GM18508 (cell line): ENCODE results near the gene ARHGAP8.
"Not testable (repeated sequence)": the region's sequence is repeated elsewhere in the genome, so short reads cannot be mapped to it uniquely, and the experiment has no call there.

Experiments
- ATAC-seq: cut with Tn5 transposase; IDR thresholded peaks from one replicate; pipeline ENCODE4 v1.9.1; 2021; ENCODE audit warnings: moderate number of reproducible peaks; ENCODE audit not compliant: insufficient read depth, unreplicated experiment

Gene ARHGAP8

GRCh38 chr22:44895296-44896055 lies 143.1 kb downstream of the ARHGAP8 start:
- ATAC-seq = no peak

- no peak for ATAC-seq
Observed at GRCh38 chr22:44898236-44898635, 145.9 kb downstream of the ARHGAP8 start.

GRCh38 chr22:44901301-44901700 lies 148.9 kb downstream of the ARHGAP8 start:
- ATAC-seq = no peak

GRCh38 chr22:44903164-44903563 lies 150.8 kb downstream of the ARHGAP8 start:
- ATAC-seq = not testable (repeated sequence)

- ATAC-seq = not testable (repeated sequence)
Observed at GRCh38 chr22:44904492-44905152, 152.2 kb downstream of the ARHGAP8 start.

- ATAC-seq = no peak
Observed at GRCh38 chr22:44906248-44906936, 154.0 kb downstream of the ARHGAP8 start.

GRCh38 chr22:44906999-44907644 lies 154.7 kb downstream of the ARHGAP8 start:
- no peak for ATAC-seq

- ATAC-seq = no peak
Observed at GRCh38 chr22:44907765-44908737, 155.7 kb downstream of the ARHGAP8 start.

GRCh38 chr22:44909241-44909640 lies 156.9 kb downstream of the ARHGAP8 start:
- no peak for ATAC-seq
